Panc1 (cell line): Measurements from ENCODE around the gene GRHL1.

Source experiments
- CTCF ChIP-seq: fragments of 450-650 bp; IDR thresholded peaks from 2 replicates; pipeline ENCODE4 v1.5.1; 2017; ENCODE audit warnings: mild to moderate bottlenecking
- POLR2AphosphoS5 ChIP-seq: IDR thresholded peaks from 2 replicates; pipeline ENCODE4 v1.6.1; 2012; ENCODE audit warnings: mild to moderate bottlenecking, low read depth, low read length, moderate library complexity
- TCF7L2 ChIP-seq: IDR thresholded peaks from 2 replicates; pipeline ENCODE4 v1.6.1; 2011; ENCODE audit warnings: mild to moderate bottlenecking, low read depth, low read length, inconsistent platforms

GRCh38 chr2:9984871-9985480 lies 33.5 kb downstream of the GRHL1 start:
- TF ChIP-seq TCF7L2 (no peak), CTCF (no peak), POLR2AphosphoS5 (no peak)
